ENCODE data around the gene DPM1. TPM values are rescaled to one million over a fixed set of nuclear protein-coding genes. Genes with fewer than 3 reads are reported as not detected.

Gene DPM1
- total RNA-seq, 1 experiment from 2014 or later, result 65.5 TPM

GRCh38 chr20:50958615-50959542 is 547 bp upstream of the DPM1 start, which contains the start of gene MOCS3 (continued):
- TF ChIP-seq CTCF (IDR thresholded peaks at IDR 0.05 in 2 of 3, conservative IDR thresholded peaks at IDR 0.05 in 1 of 3; ENCODE audit: borderline replicate concordance in 1 of 3, insufficient read depth in 1 of 3, low read depth in 2 of 3, low read length in 2 of 3) (no peak), SP1 (IDR thresholded peaks at IDR 0.05; ENCODE audit: low read depth) (peak; percentile 64; the same call in 1 of the 2 replicates), EZH2 (IDR thresholded peaks at IDR 0.05) (no peak)

GRCh38 chr20:50957276-50957675 is 1.1 kb downstream of the DPM1 start:
- POLR2A ChIA-PET, result interaction anchor here (1.7 to 2.3 kb wide), 3 partner anchors 26 to 163 kb away, joined by 4 to 9 read pairs (median 7); partner anchors contain the start of genes ADNP and BCAS4
- Histone ChIP-seq H2AFZ (ENCODE audit: low read depth, low read length, poor library complexity, severe bottlenecking) (no peak overlapping the region), H3K9me3 (ENCODE audit: control insufficient read depth in 1 of 2, insufficient read depth in 1 of 2, low read depth in 1 of 2, low read length in 2 of 2) (no peaks in the 10 kb centered on the region), H3K4me3 (replicated peaks in 1 of 2; ENCODE audit: low read depth in 1 of 2, low read length in 2 of 2) (peak overlapping the region; percentile 60 to 77), H3K4me1 (ENCODE audit: control insufficient read depth in 1 of 2, insufficient read depth in 2 of 2, low read length in 2 of 2) (peaks cover 14 to 19% of the 10 kb centered on the region in 2 experiments), H3K27ac (ENCODE audit: low read depth, low read length) (no peak overlapping the region), H3K4me2 (ENCODE audit: low read length) (peak overlapping the region; percentile 82), H3K9ac (ENCODE audit: low read length) (peak overlapping the region; percentile 96), H3K9me2 (ENCODE audit: insufficient read depth) (no peaks in the 10 kb centered on the region), H3K36me3 (ENCODE audit: control insufficient read depth in 1 of 2, insufficient read depth in 2 of 2, low read length in 2 of 2) (peaks cover 8 to 28% of the 10 kb centered on the region in 2 experiments; a peak in 3 of 4 replicates), H3K79me2 (ENCODE audit: insufficient read depth, low read length) (peaks cover 92% of the 10 kb centered on the region), H3K27me3 (ENCODE audit: insufficient read depth, low read length) (no peaks in the 10 kb centered on the region), H4K20me1 (ENCODE audit: insufficient read depth) (peaks cover 30% of the 10 kb centered on the region; the same call in 1 of the 2 replicates)
- DNase-seq (ENCODE audit: low read depth, low spot score) (no peak), ATAC-seq (no peak)
- TF ChIP-seq EZH2phosphoT487 (IDR thresholded peaks at IDR 0.05; ENCODE audit: borderline replicate concordance) (no peak), EGR1 (IDR thresholded peaks at IDR 0.05; ENCODE audit: low read depth) (no peak), JUND (IDR thresholded peaks at IDR 0.05) (no peak), EZH2 (IDR thresholded peaks at IDR 0.05) (no peak), RAD21 (IDR thresholded peaks at IDR 0.05; ENCODE audit: low read depth) (no peak)
- RAD21 ChIA-PET (ENCODE audit: low non-redundant PET in 1 of 2, low total read pairs in 2 of 2, uncharacterized antibody in 2 of 2, unreplicated experiment in 2 of 2), result no interaction called here
- intact Hi-C loops (cut with micrococcal nuclease), result no loop called here
- BruUV-seq (replicated peaks), result no TSS peak
- CTCF ChIA-PET, result interaction anchor here (1.9 kb wide), 1 partner anchor 30 kb away, joined by 6 read pairs; no protein-coding TSS in a partner anchor

All from HCT116 (cell line).